Omental fat pad (tissue), 4 donors: ENCODE data around the gene POTEB2. TPM values are rescaled to one million over a fixed set of nuclear protein-coding genes. Genes with fewer than 3 reads are reported as not detected.
"Not testable (repeated sequence)": the region's sequence is repeated elsewhere in the genome, so short reads cannot be mapped to it uniquely, and the experiment has no call there.

ENCODE experiments used
- ATAC-seq: fragments of 150-250 bp; one replicate; pipeline ENCODE4 v1.9.1; 2016; ENCODE audit warnings: mild to moderate bottlenecking, moderate library complexity; ENCODE audit not compliant: low FRiP score
- DNase-seq: peaks from one replicate; pipeline ENCODE4 v3.0.0-alpha.2; 2019; ENCODE audit warnings: low spot score
- small RNA-seq: library from RNA; depleted of rRNA; stranded (forward); fragments of <200 nt; gene quantifications from one replicate; pipeline ENCODE3, GENCODE V24; 2016
- total RNA-seq, 4 donors: library from RNA; depleted of rRNA; stranded (reverse); fragments of >200 nt; gene quantifications; one replicate each; pipeline ENCODE4 v1.1.0, GENCODE V29; 2016

Gene POTEB2
- total RNA-seq = not detected

- not testable (repeated sequence) for ATAC-seq, DNase-seq
These were observed at the start of gene POTEB2 for GRCh38 chr15:20866214-20866613. POTEB2 (minus strand) TSS chr15:20866314; CDS start chr15:20866281, 33 bp downstream.

GRCh38 chr15:20879916-20880315, 13.8 kb upstream of the POTEB2 start:
- ATAC-seq, DNase-seq: not testable (repeated sequence)

GRCh38 chr15:20878464-20878863, 12.3 kb upstream of the POTEB2 start:
- ATAC-seq, DNase-seq: not testable (repeated sequence)

- ATAC-seq, DNase-seq: not testable (repeated sequence)
These were observed 11.7 kb upstream of the POTEB2 start for GRCh38 chr15:20877819-20878218.

Small RNAs within 50 kb of the gene (small RNA-seq; reads per million reads assigned to genes)
- gene AC012414.2 (not detected), gene MIR3118-2 (not detected), gene RNU6-749P (not detected), gene ZNF519P2 (not detected)
